Cerebellar nuclear complex (tissue), 1 donor: ENCODE data around the gene NKD1.
"Not testable (repeated sequence)": the region's sequence is repeated elsewhere in the genome, so short reads cannot be mapped to it uniquely, and the experiment has no call there.

Experiments
- DNase-seq, 2 experiments: peaks; one replicate each; lab custom pipeline; 2025; lab: John Stamatoyannopoulos, UW

NKD1 gene, protein sequence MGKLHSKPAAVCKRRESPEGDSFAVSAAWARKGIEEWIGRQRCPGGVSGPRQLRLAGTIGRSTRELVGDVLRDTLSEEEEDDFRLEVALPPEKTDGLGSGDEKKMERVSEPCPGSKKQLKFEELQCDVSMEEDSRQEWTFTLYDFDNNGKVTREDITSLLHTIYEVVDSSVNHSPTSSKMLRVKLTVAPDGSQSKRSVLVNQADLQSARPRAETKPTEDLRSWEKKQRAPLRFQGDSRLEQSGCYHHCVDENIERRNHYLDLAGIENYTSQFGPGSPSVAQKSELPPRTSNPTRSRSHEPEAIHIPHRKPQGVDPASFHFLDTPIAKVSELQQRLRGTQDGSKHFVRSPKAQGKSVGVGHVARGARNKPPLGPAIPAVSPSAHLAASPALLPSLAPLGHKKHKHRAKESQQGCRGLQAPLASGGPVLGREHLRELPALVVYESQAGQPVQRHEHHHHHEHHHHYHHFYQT

DNA sequence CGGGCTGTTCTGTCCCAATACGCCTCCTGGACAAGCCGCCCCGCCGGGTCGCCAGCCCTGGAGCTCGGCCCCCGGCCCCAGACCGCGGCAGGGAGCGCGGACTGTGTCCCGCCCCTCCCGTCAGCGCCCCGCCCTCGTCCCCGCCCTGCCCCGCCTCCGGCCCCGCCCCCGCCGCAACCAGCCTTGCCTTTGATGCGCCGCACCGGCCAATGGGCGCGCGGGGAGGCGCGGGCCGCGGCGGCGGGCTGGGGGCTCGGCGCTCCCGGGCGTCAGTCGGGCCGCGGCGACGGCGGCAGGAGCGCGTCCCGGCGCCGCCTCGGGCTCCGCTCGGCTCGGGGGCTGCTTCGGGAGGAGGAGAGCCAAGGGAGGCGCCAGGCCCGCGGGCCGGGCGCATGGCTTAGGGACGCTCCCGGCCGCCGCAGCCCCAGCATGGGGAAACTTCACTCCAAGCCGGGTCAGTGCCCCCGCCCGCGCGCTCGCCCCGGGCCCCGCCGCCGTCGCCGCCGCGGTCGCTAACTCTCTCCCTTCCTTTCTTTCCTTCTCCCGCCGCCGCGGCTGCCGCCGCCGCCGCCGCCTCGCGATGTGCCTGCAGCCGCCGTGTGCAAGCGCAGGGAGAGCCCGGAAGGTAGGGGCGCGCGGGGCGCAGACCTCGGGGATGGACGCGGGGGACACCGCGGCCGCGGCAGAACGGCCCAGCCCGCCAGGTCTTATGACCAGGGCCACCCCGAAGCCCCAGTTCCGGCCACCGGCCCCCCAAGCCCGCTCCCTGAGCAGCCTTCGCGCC is at the start of gene NKD1:
Gene NKD1 (plus strand): TSS at position 272 of the 784 bp plus-strand sequence. CDS start 158 bp downstream, at position 430.
- DNase-seq, result no peak

DNA sequence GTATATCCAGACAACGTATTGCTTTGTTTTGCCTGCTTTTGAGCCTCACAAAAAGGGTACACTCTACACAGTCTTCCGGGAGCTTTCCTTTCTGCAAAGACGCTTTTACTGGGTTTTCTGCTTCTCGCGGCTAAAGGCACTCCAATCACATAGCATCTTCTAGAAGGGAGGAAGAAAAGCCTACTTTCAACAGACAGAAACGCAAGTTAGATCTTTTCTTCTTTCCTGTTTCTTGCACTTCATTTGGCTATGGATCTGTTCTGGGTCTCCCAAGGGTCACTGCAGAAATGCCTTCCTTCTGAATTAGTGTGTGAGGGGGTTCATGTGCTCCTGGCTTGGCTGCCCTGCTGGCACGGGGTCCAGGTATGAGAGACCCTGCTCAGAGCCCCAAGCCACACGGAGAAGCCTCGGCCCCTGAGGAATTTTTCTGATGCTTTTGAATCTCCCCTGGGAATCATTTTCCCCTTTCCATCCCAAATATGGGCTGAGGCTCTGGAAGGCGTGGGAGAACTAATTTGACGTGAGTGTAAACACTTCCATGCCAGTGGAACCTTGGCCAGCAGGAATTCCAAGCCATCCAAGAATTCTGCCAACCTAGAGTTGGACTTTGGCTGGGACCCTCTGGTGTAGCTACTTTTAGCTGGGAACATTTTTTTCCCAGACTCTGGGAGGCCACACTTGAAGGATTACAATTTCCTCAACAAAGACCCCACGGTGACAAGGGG is 49.6 kb upstream of the NKD1 start:
- no peak for DNase-seq

DNA sequence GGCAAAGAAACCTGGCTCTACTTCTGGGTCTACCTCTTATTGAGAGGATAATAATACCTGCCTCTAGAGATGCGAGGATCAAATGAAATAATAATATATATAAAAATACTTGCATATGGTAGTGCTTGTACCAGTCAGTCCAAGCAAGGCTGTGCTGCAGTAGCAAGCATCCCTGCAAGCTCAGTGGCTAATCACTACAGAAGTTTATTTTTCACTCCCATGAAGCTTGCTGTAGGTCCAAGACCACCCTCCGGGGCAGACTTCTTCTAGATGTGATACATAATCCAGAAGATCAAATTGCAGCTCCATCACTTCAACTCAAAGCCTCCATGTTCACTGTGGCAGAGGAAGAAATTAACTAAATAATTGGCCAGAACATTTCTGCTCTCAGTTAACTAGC is 48.9 kb upstream of the NKD1 start:
- DNase-seq, result no peak

DNA sequence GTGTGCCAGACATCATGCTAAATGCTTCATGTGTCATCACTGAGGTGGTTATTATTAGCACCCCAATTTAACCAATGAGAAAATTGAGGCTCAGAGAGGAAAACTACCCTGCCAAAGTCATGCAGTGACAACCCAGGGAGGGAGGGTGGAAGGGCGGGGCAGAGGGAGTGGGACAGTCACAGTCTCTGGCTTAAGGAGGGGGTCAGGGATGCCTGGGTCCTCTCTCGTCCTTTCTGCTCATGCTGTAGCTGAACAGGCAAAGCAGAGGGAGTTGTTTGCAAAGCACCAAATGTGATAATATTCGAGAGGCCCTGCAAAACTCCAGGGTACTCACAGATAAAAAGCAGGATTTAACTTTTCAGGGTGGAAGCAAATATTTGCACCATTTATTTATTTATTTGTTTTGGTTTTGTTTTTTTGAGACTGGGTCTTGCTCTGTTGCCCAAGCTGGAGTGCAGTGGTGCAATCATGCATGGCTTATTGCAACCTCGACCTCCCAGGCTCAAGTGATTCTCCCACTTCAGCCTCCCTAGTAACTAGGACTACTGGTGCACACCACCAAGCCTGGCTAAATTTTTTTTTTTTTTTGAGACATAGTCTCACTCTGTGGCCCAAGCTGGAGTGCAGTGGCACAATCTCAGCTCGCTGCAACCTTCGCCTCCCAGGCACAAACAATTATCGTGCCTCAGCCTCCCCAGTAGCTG is 47.9 kb upstream of the NKD1 start:
- no peak for DNase-seq

DNA sequence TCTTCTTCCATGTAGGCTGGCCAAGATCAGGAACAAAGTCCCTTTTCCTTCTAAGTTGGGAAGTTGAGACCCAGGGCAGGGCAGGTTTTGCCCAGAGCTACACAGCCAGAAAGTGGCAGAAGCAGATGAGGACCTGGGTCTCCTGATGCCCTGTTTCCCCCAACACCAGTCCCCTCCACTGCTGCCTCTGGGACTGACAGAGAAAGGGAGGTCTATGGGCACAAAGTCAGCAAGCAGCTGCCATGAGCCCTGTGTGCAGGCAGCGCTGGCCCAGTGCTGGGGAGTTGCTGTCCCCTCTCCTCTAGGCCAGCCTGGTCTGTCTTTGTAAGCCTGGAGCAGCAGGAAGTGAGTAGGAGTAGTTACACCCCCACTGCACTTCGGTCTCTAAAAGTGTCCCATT is 46.9 kb upstream of the NKD1 start:
- DNase-seq, result no peak

DNA sequence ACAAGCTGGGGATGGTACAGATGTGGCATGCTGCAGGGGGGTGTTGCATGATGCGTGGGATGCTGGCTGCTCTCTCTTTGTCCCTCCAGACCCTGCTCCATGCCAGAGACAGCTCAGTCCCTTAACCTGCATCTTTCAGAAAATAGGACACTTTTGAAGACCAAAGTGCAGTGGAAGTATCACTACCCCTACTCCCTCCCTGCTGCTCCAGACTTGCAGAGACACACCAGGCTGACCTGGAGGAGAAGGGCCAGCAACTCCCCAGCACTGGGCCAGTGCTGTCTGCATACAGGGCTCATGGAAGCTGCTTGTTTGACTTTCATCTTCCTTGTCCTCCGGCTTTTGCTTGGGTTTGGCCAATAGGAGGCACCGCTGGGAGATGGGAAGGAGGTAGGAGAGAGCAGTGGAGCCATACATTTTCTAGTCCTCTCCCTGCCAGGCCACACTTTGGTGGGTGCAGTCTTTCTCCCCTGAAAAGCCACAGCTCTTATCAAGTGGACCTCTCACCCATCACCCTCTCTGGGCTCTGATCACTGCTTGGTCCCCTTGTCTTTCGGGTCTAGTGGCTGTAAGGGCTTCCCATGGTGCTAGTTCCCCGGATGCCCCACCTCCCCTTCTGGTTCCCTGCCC is 46.1 kb upstream of the NKD1 start:
- DNase-seq, result no peak

DNA sequence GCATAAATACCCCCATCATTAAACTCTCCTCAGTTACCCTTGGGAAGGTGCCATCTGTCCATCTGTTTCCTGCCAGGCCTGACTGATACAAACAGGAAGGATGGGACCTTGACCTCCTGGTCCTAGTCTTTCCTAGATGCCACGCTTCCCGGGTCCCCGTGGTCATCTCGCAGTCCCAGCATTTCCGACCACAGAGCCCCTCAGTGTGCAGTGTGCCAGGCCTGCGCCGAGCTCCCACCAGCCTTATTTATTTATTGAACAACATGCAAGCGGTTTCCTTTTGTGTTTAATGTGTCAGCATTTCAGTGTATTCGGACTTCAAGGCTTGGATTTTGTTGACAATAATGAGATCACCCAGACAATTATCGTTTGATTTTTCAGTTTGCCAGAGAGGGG is 45.6 kb upstream of the NKD1 start:
- no peak for DNase-seq

DNA sequence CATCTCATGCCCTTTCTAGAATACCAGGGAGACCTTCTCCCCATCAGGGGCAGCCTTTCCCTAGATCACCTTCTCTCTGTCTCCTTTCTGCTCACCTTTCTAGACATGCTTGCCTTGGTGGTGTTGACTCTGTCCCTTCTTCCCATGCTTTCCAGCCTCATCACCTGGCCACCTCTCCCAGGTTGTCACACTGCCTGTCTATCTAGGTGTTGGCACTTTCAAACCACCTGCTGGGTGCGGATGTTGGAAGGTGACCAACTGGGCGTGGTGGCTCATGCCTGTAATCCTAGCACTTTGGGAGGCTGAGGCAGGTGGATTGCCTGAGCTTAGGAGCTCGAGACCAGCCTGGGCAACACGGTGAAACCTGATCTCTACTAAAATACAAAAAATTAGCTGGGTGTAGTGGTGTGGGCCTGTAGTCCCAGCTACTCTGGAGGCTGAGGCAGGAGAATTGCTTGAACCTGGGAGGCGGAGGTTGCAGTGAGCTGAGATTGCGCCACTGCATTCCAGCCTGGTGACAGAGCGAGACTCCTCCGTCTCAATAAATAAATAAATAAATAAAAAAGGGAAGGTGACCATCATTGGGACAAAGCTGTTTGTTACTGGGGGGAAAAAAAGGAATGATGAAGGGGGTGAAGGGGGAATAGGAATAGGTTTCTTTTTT is 44.2 kb upstream of the NKD1 start:
- not testable (repeated sequence) for DNase-seq

DNA sequence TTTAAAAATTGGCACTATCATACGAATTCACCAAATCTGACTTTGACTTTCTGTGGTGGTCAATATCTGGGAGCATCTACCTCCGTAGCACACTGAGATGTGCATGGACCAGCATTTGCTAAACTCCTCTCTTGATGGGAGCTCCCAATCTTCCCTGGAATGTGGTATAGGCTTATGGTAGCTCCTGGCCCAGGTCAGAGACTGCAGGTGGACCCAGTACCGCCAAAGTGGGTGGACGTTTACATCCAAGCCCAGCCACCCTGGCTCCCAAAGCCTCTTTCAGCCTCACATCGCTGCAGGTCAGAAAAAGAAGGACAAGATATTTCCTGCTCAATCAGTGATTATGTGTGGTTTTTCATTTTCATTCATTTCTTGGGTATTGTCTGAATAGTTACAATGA is 43.1 kb upstream of the NKD1 start:
- DNase-seq, result no peak

DNA sequence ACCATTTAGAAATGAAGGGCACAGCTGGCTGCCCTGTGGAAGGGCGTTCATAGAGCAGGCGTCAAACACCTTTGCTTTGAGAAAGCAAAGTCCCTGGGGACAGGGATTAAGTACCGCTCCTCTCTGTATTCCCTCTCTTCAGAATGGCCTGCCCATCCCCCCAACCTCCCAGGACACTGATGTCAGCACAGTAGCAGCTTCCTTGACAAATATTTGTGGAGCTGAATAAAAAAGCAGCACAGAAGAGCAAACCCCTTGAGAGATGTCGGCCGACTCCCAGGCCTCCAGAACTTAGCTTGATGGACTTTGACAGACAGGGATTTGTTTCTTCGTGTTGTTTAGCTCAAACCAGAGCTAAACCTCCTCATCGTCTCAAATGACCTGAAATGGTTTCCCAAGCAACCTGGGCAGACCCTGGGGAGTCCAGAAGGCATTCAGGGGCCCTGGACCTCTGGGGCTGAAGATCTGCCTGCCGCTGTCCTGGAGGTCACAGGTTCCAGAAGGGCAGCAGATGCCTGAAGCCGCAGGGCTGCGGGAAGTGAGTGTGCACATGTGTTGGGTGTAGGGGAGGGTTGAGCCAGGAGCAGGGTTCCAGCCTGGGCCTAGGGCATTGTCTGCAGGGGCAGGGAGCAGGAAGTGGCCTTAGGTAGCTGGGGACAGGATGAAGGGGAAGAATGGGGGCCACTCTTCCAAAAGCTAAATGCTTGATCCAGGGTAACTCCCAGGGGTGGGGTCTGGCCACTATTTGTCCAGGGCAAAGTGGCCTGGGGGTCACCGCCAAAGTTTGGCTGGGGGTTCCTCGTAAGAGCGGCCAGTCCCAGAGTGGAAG is 42.3 kb upstream of the NKD1 start:
- no peak for DNase-seq

DNA sequence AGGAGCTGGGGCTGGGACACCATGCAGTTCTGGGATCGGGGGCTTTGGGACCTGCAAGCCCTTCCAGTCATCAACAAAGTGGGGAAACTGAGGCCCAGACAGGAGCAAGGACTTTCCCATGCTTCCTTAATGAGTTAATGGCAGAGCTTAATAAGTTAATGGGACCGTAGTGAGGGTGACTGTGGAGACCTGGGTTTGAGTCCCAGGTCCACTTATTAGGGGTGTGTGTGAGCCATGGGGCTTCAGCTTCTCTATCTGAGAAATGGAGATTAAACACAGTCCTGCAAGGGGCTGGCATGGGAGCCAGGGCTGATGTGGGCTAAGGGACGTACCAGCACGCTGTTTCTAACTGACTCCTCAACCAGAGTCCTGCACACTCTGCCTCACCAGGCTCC is 41.7 kb upstream of the NKD1 start:
- no peak for DNase-seq

DNA sequence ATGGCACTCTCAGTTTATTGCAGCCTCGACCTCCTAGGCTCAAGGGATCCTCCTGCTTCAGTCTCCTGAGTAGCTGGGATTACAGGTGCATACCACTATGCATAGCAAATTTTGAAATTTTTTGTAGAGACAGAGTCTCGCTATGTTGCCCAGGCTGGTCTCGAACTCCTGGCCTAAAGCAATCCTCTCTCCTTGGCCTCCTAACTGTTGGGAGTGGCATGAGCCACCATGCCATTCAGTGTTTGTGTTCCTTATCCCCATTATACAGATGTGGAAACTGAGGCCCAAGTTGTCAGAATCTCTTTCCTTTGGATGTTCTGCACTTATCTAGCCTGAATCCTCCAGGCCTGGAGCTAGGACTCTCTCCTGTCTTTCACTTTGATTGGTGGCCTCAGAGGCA is 40.8 kb upstream of the NKD1 start:
- DNase-seq, result no peak

DNA sequence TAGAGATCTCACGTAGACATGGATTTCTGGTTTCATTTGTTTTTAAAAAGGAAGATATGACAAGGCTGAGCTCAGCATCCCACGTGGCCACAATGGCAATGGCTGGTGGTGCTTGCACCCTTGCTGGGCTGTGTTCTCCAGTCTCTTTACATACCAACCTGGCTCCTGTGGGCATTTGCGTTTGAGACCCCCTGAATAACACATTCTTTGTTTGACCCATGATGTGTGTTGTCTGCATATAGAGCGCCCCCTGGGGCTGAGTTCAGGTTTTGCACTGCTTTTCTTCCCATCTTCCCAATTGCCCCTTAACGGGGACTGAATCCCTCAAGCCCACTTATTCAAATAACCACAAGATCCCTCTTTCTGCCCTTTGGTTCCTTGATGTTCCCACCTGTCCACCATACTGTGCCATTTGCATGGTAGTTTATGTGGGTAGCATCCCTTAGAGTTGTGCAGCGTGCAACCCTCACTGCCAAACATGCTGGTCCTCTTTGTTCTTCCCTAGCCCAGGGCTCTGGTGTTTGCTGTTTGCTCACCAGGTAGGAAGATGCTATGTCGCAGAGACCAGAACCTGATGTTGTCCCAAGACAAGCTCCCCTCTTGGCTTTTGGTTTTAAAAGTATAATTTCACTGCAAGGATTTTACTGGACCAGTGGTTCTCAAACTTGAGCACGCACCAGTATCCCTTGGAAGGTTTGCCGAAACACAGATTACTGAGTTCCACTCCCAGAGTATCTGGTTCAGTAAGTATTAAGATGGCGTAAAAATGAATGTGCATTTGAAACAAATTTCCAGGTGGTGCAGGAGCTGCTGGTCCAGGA is 38.5 kb upstream of the NKD1 start:
- no peak for DNase-seq

DNA sequence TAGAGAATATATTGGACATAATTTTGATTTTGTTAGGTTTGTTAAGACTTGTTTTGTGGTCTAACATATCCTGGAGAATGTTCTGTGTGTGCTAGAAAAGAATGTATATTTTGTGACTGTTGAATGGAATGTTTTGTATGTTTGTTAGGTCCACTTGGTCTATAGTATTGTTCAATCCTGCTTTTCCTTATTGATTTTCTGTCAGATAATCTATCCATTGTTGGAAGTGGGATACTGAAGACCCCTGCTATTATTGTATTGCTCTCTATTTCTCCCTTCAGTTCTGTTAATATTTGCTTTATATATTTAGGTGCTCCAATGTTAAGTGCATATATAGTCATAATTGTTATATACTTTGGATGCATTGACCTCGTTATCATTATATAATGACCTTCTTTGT is 33.0 kb upstream of the NKD1 start:
- DNase-seq, result no peak

DNA sequence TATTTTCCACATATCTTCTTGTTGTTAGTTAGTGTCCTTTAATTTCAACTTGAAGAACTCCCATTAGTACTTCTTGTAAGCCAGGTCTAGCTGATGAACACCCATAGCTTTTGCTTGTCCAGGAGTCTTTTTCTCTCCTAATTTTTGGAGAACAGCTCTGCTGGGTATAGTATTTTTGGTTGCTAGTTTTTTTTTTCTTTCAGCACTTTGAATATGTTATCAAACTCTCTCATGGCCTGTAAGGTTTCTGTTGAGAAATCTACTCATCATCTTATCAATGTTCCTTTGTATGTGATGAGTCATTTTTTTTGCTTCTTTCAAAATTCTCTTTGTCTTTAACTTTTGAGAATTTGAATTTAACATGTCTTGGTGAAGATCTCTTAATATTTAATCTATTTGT is 31.8 kb upstream of the NKD1 start:
- no peak for DNase-seq

DNA sequence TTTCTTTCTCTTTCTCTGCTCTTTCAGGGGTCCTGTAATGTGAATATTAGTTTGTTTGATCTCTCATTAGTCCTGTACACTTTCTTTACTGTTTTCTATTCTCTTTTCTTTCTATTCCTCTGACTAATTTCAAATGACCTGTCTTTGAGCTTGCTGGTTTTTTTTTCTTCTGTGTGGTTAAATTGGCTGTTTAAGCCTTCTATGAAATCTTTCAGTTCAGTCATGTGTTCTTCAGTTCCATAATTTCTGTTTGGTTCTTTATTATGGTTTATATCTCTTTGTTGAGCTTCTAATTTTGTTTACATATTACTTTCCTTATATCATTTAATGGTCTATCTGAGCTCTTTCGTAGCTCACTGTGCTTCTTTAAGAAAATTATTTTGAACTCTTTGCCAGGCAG is 31.3 kb upstream of the NKD1 start:
- DNase-seq, result no peak

DNA sequence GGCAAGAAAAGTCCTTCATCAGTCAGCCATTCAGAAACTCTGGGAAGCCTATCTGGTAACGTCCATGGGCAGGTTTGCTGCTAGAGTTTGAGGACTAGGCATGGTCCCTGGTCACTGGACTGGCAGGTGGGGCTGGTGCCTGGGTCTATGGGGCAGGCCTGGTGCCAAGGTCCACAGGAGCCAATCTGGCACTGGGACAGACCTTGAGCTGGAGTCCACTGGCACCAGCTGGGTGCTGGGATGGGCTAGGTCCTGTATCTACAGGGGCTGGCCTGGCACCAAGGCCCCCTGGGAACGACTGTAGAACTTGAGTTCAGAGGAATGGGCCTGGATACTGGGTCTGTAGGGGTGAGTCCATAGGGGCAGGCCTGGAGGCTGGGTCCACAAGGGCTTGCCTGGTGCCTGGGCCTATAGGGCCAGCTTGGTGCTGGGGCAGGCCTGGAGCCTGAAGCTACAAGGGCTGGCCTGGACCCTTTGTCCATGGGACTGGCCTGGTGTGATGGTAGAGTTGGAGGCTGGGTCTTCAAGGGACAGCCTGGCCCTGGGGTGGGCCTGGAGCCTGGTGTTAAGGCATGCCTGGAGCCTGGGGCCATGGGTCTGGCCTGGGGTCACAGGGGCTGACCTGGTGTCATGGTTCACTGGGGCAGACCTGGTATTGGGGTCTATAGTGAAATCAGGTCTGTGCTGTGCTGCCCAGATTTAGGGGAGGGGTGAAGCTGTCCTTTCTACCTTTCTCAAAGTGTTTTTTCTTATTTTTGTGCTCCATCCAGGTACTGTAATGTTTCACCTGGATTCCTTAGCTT is 30.5 kb upstream of the NKD1 start:
- DNase-seq, result no peak

DNA sequence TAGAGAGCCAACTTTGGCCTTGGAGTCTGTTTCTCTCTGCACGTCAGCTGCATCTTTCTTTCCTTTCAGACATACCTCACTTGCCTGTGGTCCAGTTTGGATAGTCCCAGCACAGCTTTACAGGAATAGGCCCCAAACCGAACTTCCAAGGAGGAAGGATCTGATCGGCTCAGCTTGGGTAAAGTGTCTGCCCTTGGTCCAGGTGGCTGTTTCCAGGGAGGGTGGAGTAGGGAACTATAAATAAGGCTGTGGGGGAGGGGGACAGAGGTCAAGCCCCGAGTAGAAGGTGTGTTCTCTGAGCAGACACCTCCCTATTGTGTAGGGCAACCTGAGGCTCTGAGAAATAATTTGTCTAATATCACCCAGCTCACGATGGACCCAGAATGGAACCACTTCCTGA is 29.2 kb upstream of the NKD1 start:
- DNase-seq, result no peak
